22Rv1 (cell line): Measurements from ENCODE around the gene CLEC3B.
"Not testable (repeated sequence)": the region's sequence is repeated elsewhere in the genome, so short reads cannot be mapped to it uniquely, and the experiment has no call there.

ENCODE experiments used
- H3K27ac ChIP-seq: fragments of 450-650 bp; 2 replicates; pipeline ENCODE4 v1.5.1; 2017
- ZFX ChIP-seq: fragments of 450-650 bp; IDR thresholded peaks from 2 replicates; pipeline ENCODE4 v1.6.1; 2017; ENCODE audit warnings: antibody characterized with exemption, borderline replicate concordance
- TF ChIP-seq, protein P1 (sequence below): fragments of 450-650 bp; IDR thresholded peaks from 2 replicates; pipeline ENCODE4 v1.5.1; 2017; ENCODE audit warnings: mild to moderate bottlenecking

CLEC3B gene, protein sequence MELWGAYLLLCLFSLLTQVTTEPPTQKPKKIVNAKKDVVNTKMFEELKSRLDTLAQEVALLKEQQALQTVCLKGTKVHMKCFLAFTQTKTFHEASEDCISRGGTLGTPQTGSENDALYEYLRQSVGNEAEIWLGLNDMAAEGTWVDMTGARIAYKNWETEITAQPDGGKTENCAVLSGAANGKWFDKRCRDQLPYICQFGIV

DNA sequence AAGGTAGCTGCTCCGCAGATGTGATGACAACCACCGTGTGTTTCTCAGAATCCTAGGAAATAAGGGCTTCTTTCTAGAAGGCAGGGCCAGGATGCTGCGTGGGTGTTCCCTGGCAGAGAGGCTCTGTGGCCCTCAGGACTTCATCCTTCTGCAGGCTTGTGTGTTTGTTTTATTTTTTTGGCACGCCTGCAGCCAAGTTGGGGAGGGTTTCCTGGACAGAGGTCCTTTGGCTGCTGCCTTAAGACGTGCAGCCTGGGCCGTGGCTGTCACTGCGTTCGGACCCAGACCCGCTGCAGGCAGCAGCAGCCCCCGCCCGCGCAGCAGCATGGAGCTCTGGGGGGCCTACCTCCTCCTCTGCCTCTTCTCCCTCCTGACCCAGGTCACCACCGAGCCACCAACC is at the start of gene CLEC3B:
Gene CLEC3B, plus strand, starts transcription at position 266 of the 400 bp plus-strand sequence. Its CDS starts 60 bp downstream, at position 326.
- no peak within 1 kb of the TSS for H3K27ac ChIP-seq
- TF ChIP-seq, protein P1, sequence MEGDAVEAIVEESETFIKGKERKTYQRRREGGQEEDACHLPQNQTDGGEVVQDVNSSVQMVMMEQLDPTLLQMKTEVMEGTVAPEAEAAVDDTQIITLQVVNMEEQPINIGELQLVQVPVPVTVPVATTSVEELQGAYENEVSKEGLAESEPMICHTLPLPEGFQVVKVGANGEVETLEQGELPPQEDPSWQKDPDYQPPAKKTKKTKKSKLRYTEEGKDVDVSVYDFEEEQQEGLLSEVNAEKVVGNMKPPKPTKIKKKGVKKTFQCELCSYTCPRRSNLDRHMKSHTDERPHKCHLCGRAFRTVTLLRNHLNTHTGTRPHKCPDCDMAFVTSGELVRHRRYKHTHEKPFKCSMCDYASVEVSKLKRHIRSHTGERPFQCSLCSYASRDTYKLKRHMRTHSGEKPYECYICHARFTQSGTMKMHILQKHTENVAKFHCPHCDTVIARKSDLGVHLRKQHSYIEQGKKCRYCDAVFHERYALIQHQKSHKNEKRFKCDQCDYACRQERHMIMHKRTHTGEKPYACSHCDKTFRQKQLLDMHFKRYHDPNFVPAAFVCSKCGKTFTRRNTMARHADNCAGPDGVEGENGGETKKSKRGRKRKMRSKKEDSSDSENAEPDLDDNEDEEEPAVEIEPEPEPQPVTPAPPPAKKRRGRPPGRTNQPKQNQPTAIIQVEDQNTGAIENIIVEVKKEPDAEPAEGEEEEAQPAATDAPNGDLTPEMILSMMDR = no peak
- no peak for TF ChIP-seq ZFX

GRCh38 chr3:44981220-44981619 is 44.9 kb upstream of the CLEC3B start:
- TF ChIP-seq ZFX = no peak
- TF ChIP-seq, protein P1 = no peak
- H3K27ac ChIP-seq = no peak overlapping the region

- no peak overlapping the region for H3K27ac ChIP-seq
- TF ChIP-seq, protein P1 = no peak
- TF ChIP-seq ZFX = no peak
These were observed 44.4 kb upstream of the CLEC3B start for GRCh38 chr3:44981751-44982150.

GRCh38 chr3:44982817-44983216 is 43.3 kb upstream of the CLEC3B start:
- TF ChIP-seq ZFX = no peak
- TF ChIP-seq, protein P1 = no peak
- H3K27ac ChIP-seq = no peak overlapping the region

DNA sequence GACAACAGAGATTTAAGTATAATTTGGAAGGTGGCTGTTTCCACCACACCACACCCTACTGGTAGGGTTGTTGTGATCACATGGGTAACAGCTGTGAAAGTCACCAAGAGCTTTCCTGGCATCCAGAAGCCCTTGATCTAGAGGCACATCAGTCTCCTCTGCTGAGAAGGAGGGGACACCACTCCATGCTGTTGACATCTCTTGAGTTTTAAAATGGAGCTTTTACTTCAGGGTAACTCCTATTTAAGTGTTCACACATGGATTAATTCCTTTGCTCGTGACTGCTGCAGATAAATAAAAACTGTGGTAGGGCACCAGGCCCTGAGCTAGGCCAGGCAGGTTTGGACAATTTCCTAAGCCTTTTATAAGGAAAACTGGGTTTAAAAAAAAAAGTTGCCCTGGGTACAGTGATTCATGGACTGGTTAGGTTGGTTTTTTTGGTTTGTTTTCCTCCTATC is 42.6 kb upstream of the CLEC3B start:
- TF ChIP-seq ZFX = no peak
- TF ChIP-seq, protein P1 = no peak
- no peak overlapping the region for H3K27ac ChIP-seq

GRCh38 chr3:44984335-44984734 is 41.8 kb upstream of the CLEC3B start:
- TF ChIP-seq, protein P1 = no peak
- TF ChIP-seq ZFX = no peak
- H3K27ac ChIP-seq = no peak overlapping the region

DNA sequence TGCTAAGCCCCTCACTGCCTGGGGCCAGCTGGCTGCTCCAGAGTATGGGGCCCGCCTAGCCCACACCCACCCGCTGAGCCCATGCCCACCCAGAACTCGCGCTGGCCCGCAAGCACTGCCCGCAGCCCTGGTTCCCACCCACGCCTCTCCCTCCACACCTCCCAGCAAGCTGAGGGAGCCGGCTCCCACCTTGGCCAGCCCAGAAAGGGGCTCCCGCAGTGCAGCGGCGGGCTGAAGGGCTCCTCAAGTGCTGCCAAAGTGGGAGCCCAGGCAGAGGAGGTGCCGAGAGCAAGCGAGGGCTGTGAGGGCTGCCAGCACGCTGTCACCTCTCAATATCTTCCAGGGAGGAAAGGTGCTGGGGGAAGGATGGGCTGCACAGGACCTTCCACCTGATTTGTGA is 39.8 kb upstream of the CLEC3B start:
- H3K27ac ChIP-seq = not testable (repeated sequence)

GRCh38 chr3:44987332-44987731 is 38.8 kb upstream of the CLEC3B start:
- TF ChIP-seq, protein P1 = no peak
- no peak for TF ChIP-seq ZFX
- H3K27ac ChIP-seq = no peak overlapping the region
